ENCODE results near the gene MPP2. TPM values are rescaled to one million over a fixed set of nuclear protein-coding genes. Genes with fewer than 3 reads are reported as not detected.
A peak's percentile ranks its signal among the peaks of the same experiment; 100 is the strongest.

Gene MPP2
- total RNA-seq, 6 donors from 2014 or later = 0.20 to 2.0 (median 0.74) TPM; not detected in 1

DNA sequence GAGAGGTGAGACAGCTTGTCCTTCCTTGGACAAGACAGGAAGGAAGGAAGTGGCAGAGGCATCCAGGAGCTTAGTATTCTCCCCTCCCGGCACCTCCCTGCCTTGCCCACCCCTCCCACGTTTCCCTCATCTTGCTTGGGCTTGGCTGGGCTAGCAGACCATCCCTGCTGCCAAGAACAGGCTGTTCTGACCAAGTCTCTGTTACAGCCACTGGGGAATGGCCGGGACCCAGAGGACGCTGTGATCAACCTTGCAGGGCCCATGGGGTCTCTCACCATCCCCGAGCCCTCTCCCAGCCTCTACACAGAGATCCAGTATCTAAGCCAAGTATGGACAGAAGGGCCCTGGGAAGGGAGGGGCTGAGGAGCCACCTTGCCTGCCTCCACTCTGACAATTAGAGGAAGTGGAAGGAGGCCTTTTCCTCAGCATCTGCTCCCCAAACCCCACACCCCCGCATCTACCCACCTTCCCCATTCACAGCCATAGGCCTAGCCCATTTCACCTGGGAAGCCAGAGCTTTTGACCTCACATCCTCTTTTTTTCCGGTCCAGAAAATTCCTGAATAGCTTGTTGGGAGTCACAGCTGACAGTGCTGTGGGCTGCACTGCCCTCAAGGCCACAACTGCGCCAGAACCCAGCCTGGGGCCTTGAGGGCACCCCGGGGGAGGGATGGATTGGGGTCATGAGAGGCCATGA, 46.3 kb downstream of the MPP2 start:
- no peaks in the 10 kb centered on the region for H3K27me3 ChIP-seq
- 45 to 59% methylated on average over 8 to 9 of the region's 9 CpGs for WGBS, 2 donors
- H3K36me3 ChIP-seq = no peaks in the 10 kb centered on the region
- DNase-seq (no peak), ATAC-seq (ENCODE audit: low FRiP score in 2 of 2) (no peak)
- H3K9me3 ChIP-seq = no peaks in the 10 kb centered on the region
- H3K27ac ChIP-seq = peak overlapping the region in 3 of 4 donors; percentile 17 to 66 (median 40)
- H3K4me3 ChIP-seq = no peak overlapping the region
- TF ChIP-seq, protein P1, sequence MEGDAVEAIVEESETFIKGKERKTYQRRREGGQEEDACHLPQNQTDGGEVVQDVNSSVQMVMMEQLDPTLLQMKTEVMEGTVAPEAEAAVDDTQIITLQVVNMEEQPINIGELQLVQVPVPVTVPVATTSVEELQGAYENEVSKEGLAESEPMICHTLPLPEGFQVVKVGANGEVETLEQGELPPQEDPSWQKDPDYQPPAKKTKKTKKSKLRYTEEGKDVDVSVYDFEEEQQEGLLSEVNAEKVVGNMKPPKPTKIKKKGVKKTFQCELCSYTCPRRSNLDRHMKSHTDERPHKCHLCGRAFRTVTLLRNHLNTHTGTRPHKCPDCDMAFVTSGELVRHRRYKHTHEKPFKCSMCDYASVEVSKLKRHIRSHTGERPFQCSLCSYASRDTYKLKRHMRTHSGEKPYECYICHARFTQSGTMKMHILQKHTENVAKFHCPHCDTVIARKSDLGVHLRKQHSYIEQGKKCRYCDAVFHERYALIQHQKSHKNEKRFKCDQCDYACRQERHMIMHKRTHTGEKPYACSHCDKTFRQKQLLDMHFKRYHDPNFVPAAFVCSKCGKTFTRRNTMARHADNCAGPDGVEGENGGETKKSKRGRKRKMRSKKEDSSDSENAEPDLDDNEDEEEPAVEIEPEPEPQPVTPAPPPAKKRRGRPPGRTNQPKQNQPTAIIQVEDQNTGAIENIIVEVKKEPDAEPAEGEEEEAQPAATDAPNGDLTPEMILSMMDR (IDR thresholded peaks at IDR 0.05) = no peak
- TF ChIP-seq EP300 (IDR thresholded peaks at IDR 0.05) = peak in 1 of 4 donors; percentile 16
- no peak for TF ChIP-seq POLR2AphosphoS5 (IDR thresholded peaks at IDR 0.05)
- H3K4me1 ChIP-seq = peaks cover 13 to 19% (median 17%) of the 10 kb centered on the region in 4 donors

DNA sequence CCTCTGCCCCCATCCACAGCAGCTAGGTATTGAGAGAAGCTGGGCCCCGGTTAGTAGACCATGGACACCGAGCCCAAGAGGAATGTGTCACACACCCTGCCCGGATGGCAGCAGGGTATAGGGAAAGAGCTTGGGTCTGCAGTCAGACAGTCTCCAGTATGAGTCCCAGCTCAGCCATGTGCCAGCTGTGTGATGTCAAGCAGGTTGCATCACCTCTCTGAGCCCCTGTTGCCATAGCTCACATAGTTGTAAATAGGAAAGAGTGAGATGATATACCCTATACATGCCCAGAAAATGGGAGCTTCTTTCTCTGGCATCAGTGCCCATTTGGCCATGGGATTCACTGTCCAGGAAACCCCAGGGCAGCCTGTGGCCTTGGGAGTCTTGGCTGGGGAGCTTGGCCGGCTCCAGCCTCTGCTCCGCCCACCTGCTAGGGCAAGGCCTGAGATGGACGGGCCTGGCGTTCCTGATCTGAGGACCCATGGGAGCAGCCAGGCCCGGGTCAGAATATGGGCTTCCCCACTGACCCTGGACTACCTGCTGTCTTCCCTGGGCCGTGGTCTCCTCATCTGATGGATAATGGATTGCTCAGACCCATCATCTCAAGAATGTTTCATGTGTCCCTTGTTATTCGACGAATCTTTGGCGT, 47.1 kb downstream of the MPP2 start:
- no peak for ATAC-seq (ENCODE audit: low FRiP score in 2 of 2)
- WGBS, 2 donors = 81% methylated on average over 12 of the region's 12 CpGs

GRCh38 chr17:43857957-43858600, 49.3 kb downstream of the MPP2 start:
- no peaks in the 10 kb centered on the region for H3K9me3 ChIP-seq
- DNase-seq (no peak), ATAC-seq (ENCODE audit: low FRiP score in 2 of 2) (no peak)
- TF ChIP-seq EP300 (IDR thresholded peaks at IDR 0.05) = no peak
- no peak for TF ChIP-seq POLR2AphosphoS5 (IDR thresholded peaks at IDR 0.05)
- TF ChIP-seq, protein P1 (IDR thresholded peaks at IDR 0.05) = no peak
- no peak for TF ChIP-seq POLR2A (IDR thresholded peaks at IDR 0.05)
- no peaks in the 10 kb centered on the region for H3K27me3 ChIP-seq
- no peak overlapping the region for H3K4me3 ChIP-seq
- WGBS, 2 donors = 54 to 58% methylated on average over 10 to 12 of the region's 12 CpGs
- H3K4me1 ChIP-seq = peaks cover 13 to 19% (median 17%) of the 10 kb centered on the region in 4 donors
- peak overlapping the region in 2 of 4 donors; percentile 62 to 75 for H3K27ac ChIP-seq
- no peaks in the 10 kb centered on the region for H3K36me3 ChIP-seq

More for the DNA sequence above, 47.1 kb downstream of the MPP2 start:
- peak in 1 of 2 donors; percentile 15 for DNase-seq
- Histone ChIP-seq H3K4me3 (no peak overlapping the region), H3K36me3 (no peaks in the 10 kb centered on the region), H3K4me1 (peaks cover 13 to 19% (median 17%) of the 10 kb centered on the region in 4 donors), H3K9me3 (no peaks in the 10 kb centered on the region), H3K27ac (peak overlapping the region in 3 of 4 donors; percentile 5 to 45 (median 29)), H3K27me3 (no peaks in the 10 kb centered on the region)
- TF ChIP-seq POLR2A (IDR thresholded peaks at IDR 0.05) (no peak), EP300 (IDR thresholded peaks at IDR 0.05) (no peak), POLR2AphosphoS5 (IDR thresholded peaks at IDR 0.05) (no peak)
- TF ChIP-seq, protein P1 (IDR thresholded peaks at IDR 0.05) = no peak

DNA sequence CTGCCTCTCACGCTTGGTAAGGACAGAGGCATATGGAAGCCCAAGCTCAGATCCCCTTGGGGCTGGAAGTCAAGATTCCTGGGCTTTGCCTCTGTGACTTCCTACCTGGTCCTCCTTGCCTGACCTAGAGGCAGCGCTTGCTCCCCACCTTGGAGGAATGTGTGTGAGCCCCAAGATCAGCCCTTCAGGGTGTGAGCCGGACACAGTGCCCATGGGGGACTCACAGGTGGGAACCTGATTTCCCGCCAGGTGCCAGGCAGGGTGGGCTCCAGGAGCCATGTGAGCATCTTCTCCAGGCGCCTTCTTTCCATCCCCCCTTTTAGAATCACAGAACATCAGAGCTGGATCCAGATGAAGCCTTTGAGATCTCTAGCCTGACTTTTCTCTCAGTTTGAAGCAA, 50.2 kb downstream of the MPP2 start:
- no peaks in the 10 kb centered on the region for H3K27me3 ChIP-seq
- peaks cover 13 to 19% (median 17%) of the 10 kb centered on the region in 4 donors for H3K4me1 ChIP-seq
- WGBS, 2 donors = 86 to 100% methylated on average over 1 to 5 of the region's 5 CpGs
- DNase-seq = no peak
- H3K4me3 ChIP-seq = no peak overlapping the region
- no peak for ATAC-seq (ENCODE audit: low FRiP score in 2 of 2)
- no peaks in the 10 kb centered on the region for H3K36me3 ChIP-seq
- H3K27ac ChIP-seq = peak overlapping the region in 2 of 4 donors; percentile 32 to 75
- no peaks in the 10 kb centered on the region for H3K9me3 ChIP-seq
- TF ChIP-seq, protein P1 (IDR thresholded peaks at IDR 0.05) = no peak
- TF ChIP-seq EP300 (IDR thresholded peaks at IDR 0.05) = no peak
